ENCODE measurements around the gene KIF18B. TPM values are rescaled to one million over a fixed set of nuclear protein-coding genes. Genes with fewer than 3 reads are reported as not detected.

KIF18B gene
- polyA plus RNA-seq, 1 donor, result 7.7 TPM

GRCh38 chr17:44875761-44876160, 71.8 kb downstream of the KIF18B start:
- DNase-seq (ENCODE audit: low read depth), result no peak

Other genes with a start within 250 kb of the KIF18B start
- gene DBF4B, start 239.1 kb downstream of the KIF18B start, polyA plus RNA-seq (ENCODE audit: insufficient read length), result 8.2 TPM
- gene ADAM11, start 188.8 kb downstream of the KIF18B start, polyA plus RNA-seq (ENCODE audit: insufficient read length), result 1.8 TPM
- 19.8 TPM for gene GJC1, start 117.5 kb downstream of the KIF18B start, polyA plus RNA-seq (ENCODE audit: insufficient read length)
- gene HIGD1B, start 99.9 kb downstream of the KIF18B start, polyA plus RNA-seq (ENCODE audit: insufficient read length), result 4.2 TPM
- gene EFTUD2, start 48.3 kb downstream of the KIF18B start, polyA plus RNA-seq (ENCODE audit: insufficient read length), result 55.3 TPM
- gene GFAP, start 32.3 kb downstream of the KIF18B start, polyA plus RNA-seq (ENCODE audit: insufficient read length), result 0.38 TPM
- gene C1QL1, start 20.5 kb upstream of the KIF18B start, polyA plus RNA-seq (ENCODE audit: insufficient read length), result 1.9 TPM
- gene DCAKD, start 103.9 kb upstream of the KIF18B start, polyA plus RNA-seq (ENCODE audit: insufficient read length), result 28.6 TPM
- 37.3 TPM for gene NMT1, start 113.5 kb upstream of the KIF18B start, polyA plus RNA-seq (ENCODE audit: insufficient read length)
- gene PLCD3, start 184.7 kb upstream of the KIF18B start, polyA plus RNA-seq (ENCODE audit: insufficient read length), result 33.6 TPM
- gene ACBD4, start 187.9 kb upstream of the KIF18B start, polyA plus RNA-seq (ENCODE audit: insufficient read length), result 4.9 TPM
- 22.1 TPM for gene HEXIM1, start 200.7 kb upstream of the KIF18B start, polyA plus RNA-seq (ENCODE audit: insufficient read length)
- gene HEXIM2, start 214.1 kb upstream of the KIF18B start, polyA plus RNA-seq (ENCODE audit: insufficient read length), result 6.7 TPM